Activated CD8-positive, alpha-beta T cell treated with anti-CD3 and anti-CD28 coated beads for 36 hours (primary cell): ENCODE results near the gene TDRD3. TPM values are rescaled to one million over a fixed set of nuclear protein-coding genes. Genes with fewer than 3 reads are reported as not detected.

ENCODE experiments used
- ATAC-seq: fragments of 200-7000 bp; cut with Tn5 transposase; one replicate; pipeline ENCODE4 v1.10.0; 2021; ENCODE audit warnings: mild to moderate bottlenecking, moderate library complexity
- CTCF ChIA-PET: fragments of 350-600 bp; sonication (Branson Sonifier 250); formaldehyde crosslinking; loops from one replicate; lab custom pipeline; 2021; ENCODE audit warnings: antibody characterized with exemption; lab: Charles Lee
- POLR2A ChIA-PET: fragments of 350-600 bp; sonication (Branson Sonifier 250); formaldehyde crosslinking; loops from one replicate; lab custom pipeline; 2021; ENCODE audit warnings: antibody characterized with exemption; lab: Charles Lee
- DNase-seq: peaks from one replicate; pipeline ENCODE4 v3.0.0-alpha.2; 2020
- H3K27ac Mint-ChIP-seq: one replicate; pipeline ENCODE4 v1.8.0; 2021; ENCODE audit warnings: mild to moderate bottlenecking, mixed read lengths
- H3K27me3 Mint-ChIP-seq: one replicate; pipeline ENCODE4 v1.8.0; 2021; ENCODE audit warnings: mixed read lengths
- H3K36me3 Mint-ChIP-seq: one replicate; pipeline ENCODE4 v1.8.0; 2021; ENCODE audit warnings: low read depth, mixed read lengths
- H3K4me1 Mint-ChIP-seq: one replicate; pipeline ENCODE4 v1.8.0; 2021; ENCODE audit warnings: low read depth, mixed read lengths
- H3K4me3 Mint-ChIP-seq: one replicate; pipeline ENCODE4 v1.8.0; 2021; ENCODE audit warnings: mild to moderate bottlenecking, moderate library complexity, mixed read lengths
- H3K9me3 Mint-ChIP-seq: one replicate; pipeline ENCODE4 v1.8.0; 2021; ENCODE audit warnings: mixed read lengths
- CTCF ChIP-seq: fragments of 200-600 bp; IDR thresholded peaks from one replicate; pipeline ENCODE4 v1.8.0; 2022; ENCODE audit warnings: antibody characterized with exemption, mild to moderate bottlenecking
- intact Hi-C: fragments of 100-400 bp; cut with micrococcal nuclease; formaldehyde crosslinking; loops from one replicate; pipeline ENCODE4 v1.10.0; 2022
- total RNA-seq, 2 experiments: library from RNA; stranded (reverse); gene quantifications; one replicate each; pipeline ENCODE4 v1.2.3, GENCODE V29; 2021

TDRD3 gene
- total RNA-seq, 2 experiments from 2014 or later, result 17.1 to 19.0 TPM

GRCh38 chr13:60613080-60613479 is 216.1 kb downstream of the TDRD3 start:
- ChIA-PET POLR2A (interaction anchor here (0.6 kb wide), 1 partner anchor 686 kb away, joined by 3 read pairs; no protein-coding TSS in a partner anchor), CTCF (no interaction called here)
- intact Hi-C loops, result no loop called here
- TF ChIP-seq CTCF, result no peak
- no peak overlapping the region for H3K27ac Mint-ChIP-seq
- H3K9me3 Mint-ChIP-seq, result no peaks in the 10 kb centered on the region
- H3K4me1 Mint-ChIP-seq, result no peaks in the 10 kb centered on the region
- no peak for ATAC-seq
- H3K36me3 Mint-ChIP-seq, result no peaks in the 10 kb centered on the region
- no peak for DNase-seq
- peaks cover 5% of the 10 kb centered on the region for H3K27me3 Mint-ChIP-seq
- no peak overlapping the region for H3K4me3 Mint-ChIP-seq

GRCh38 chr13:60617991-60618733 is 221.1 kb downstream of the TDRD3 start:
- no peaks in the 10 kb centered on the region for H3K4me1 Mint-ChIP-seq
- H3K27me3 Mint-ChIP-seq, result peaks cover 5% of the 10 kb centered on the region

GRCh38 chr13:60619461-60619860 is 222.4 kb downstream of the TDRD3 start:
- H3K4me1 Mint-ChIP-seq, result no peaks in the 10 kb centered on the region
- intact Hi-C loops, result no loop called here
- no peak overlapping the region for H3K4me3 Mint-ChIP-seq
- H3K27me3 Mint-ChIP-seq, result peaks cover 3% of the 10 kb centered on the region
- ChIA-PET CTCF (no interaction called here), POLR2A (no interaction called here)
- no peak overlapping the region for H3K27ac Mint-ChIP-seq
- DNase-seq (no peak), ATAC-seq (no peak)
- TF ChIP-seq CTCF, result no peak
- no peaks in the 10 kb centered on the region for H3K36me3 Mint-ChIP-seq
- no peaks in the 10 kb centered on the region for H3K9me3 Mint-ChIP-seq

More at GRCh38 chr13:60617991-60618733, 221.1 kb downstream of the TDRD3 start:
- POLR2A ChIA-PET, result interaction anchor here (0.8 kb wide), 1 partner anchor 14 kb away, joined by 4 read pairs; no protein-coding TSS in a partner anchor
- H3K4me3 Mint-ChIP-seq, result no peak overlapping the region
- H3K27ac Mint-ChIP-seq, result no peak overlapping the region
- TF ChIP-seq CTCF, result no peak
- H3K36me3 Mint-ChIP-seq, result no peaks in the 10 kb centered on the region
- ATAC-seq (no peak), DNase-seq (no peak)
- H3K9me3 Mint-ChIP-seq, result no peaks in the 10 kb centered on the region
- CTCF ChIA-PET, result interaction anchor here (0.6 kb wide), 1 partner anchor 1261 kb away, joined by 3 read pairs; no protein-coding TSS in a partner anchor
- intact Hi-C loops, result no loop called here

- Mint-ChIP-seq H3K4me3 (no peak overlapping the region), H3K4me1 (no peaks in the 10 kb centered on the region), H3K9me3 (no peaks in the 10 kb centered on the region), H3K27ac (no peak overlapping the region), H3K27me3 (peaks cover 3% of the 10 kb centered on the region), H3K36me3 (no peaks in the 10 kb centered on the region)
- CTCF ChIA-PET, result no interaction called here
- POLR2A ChIA-PET, result no interaction called here
- intact Hi-C loops, result no loop called here
- ATAC-seq (no peak), DNase-seq (no peak)
- no peak for TF ChIP-seq CTCF
These were observed 223.8 kb downstream of the TDRD3 start for GRCh38 chr13:60620611-60621395.

GRCh38 chr13:60623151-60623550 is 226.1 kb downstream of the TDRD3 start:
- Mint-ChIP-seq H3K4me1 (no peaks in the 10 kb centered on the region), H3K4me3 (no peak overlapping the region), H3K27ac (no peak overlapping the region), H3K36me3 (no peaks in the 10 kb centered on the region), H3K27me3 (peaks cover 3% of the 10 kb centered on the region), H3K9me3 (no peaks in the 10 kb centered on the region)
- DNase-seq, result no peak
- POLR2A ChIA-PET, result no interaction called here
- ATAC-seq, result no peak
- no peak for TF ChIP-seq CTCF
- CTCF ChIA-PET, result no interaction called here
- intact Hi-C loops, result no loop called here
